Sciatic nerve (tissue), 2 donors: ENCODE measurements around the gene CITED2. TPM values are rescaled to one million over a fixed set of nuclear protein-coding genes. Genes with fewer than 3 reads are reported as not detected.
A peak's percentile ranks its signal among the peaks of the same experiment; 100 is the strongest.
"Not testable (repeated sequence)": the region's sequence is repeated elsewhere in the genome, so short reads cannot be mapped to it uniquely, and the experiment has no call there.

ENCODE experiments used
- ATAC-seq: fragments of 200-7000 bp; cut with Tn5 transposase; one replicate; pipeline ENCODE4 v1.9.1; 2020; ENCODE audit warnings: mild to moderate bottlenecking, moderate library complexity
- DNase-seq: peaks from one replicate; pipeline ENCODE4 v3.0.0-alpha.2; 2020; ENCODE audit warnings: low spot score
- intact Hi-C: fragments of 100-400 bp; cut with DNase I; formaldehyde crosslinking; loops from one replicate; pipeline ENCODE4 v1.14.2; 2022
- total RNA-seq: library from RNA; stranded (reverse); fragmentation: NEBNext Ultra II Directional; extraction: Animal tissue kit (Norgen Biotek cat#: 25700); gene quantifications from one replicate; pipeline ENCODE4 v1.2.1, GENCODE V29; 2021
- donor health status: DM: no; HTN: no; CAD: no.
- donor health status: DM: no; HTN: no; CAD: no.

Gene CITED2
- total RNA-seq, result 187 TPM

GRCh38 chr6:139374357-139375225 is at the start of gene CITED2:
CITED2 (minus strand) TSS chr6:139374648; CDS start chr6:139373944, 704 bp downstream.
- ATAC-seq, result peak; percentile 87
- peak; percentile 96 for DNase-seq
- intact Hi-C loops, result no loop called here

DNA sequence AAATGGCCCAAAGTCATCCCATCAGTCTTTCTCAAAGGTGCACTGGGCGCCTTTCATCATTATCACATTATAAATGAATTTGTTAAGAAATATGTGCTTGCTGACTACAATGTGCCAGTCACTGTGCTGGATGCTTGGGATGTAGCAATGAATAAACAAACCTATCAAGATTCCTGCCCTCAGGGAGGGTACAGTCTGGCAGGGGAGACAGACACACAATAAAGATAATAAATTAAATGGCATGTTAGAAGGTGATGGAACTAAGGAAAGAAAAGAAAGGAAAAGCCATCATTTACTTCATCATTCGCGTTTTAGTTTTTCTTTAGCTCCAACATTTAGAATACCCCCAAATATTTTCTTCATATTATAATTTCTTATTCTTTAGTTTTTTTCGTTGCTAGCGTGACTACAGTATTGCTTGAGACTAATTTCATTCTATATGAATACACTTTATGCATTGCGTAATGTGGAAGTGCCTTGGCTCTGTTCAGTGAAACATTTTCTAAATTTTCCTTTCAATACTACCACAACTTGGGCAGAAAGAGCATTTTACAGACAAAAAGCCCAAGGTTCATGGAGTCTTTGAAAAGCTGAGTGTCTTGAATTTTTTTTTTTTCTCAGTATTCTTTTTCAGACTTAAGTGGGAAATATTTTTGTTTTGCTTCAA is 48.7 kb upstream of the CITED2 start:
- DNase-seq (no peak), ATAC-seq (no peak)
- intact Hi-C loops, result no loop called here

DNA sequence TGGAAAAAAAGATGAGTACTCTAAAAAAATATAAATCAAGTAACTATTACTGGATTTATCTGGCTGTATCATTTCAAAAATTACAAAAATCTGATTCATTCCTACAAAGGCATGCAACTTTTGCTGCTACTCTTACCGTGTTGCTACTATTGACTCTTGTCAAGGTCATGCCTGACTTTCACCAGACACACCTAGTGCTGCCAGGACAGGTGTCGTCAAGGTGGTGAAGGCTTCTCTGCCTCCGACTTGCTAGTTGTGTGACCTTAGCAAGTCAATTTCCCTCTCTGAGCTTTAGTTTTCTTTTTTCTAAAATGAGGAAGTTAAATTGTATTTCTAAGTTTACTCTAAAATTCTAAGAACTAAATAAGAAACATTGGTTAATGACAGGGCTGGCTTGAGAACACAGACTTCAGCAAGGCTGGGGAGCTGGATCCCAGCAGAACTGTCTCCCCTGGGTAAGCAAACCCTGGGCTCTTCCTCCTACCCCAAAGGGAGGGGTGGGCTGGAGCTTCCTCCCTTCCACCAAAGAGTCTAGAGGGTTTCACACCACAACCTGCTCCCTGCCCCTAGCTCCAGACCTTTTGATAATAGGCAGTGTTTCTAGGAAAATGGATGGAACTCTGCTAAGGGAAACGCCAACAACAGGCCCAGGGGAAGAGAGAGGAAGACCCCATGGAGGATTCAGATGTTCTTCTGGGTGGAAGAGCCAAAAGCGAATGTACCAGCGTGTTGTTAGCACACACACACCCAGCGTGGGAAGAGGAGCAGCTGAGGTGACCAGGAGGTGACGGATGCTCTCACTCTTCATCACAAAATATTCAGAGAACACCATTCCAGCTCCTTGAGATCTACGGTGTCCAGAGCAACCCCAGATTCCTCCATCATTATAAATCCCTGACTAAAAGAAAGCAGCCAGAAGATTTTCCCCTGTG is 47.9 kb upstream of the CITED2 start:
- intact Hi-C loops, result no loop called here
- ATAC-seq, result no peak
- no peak for DNase-seq

GRCh38 chr6:139418481-139419132 is 44.2 kb upstream of the CITED2 start:
- ATAC-seq (no peak), DNase-seq (no peak)
- intact Hi-C loops, result no loop called here

- DNase-seq (no peak), ATAC-seq (no peak)
- intact Hi-C loops, result no loop called here
These were observed 41.7 kb upstream of the CITED2 start for GRCh38 chr6:139416146-139416545.

DNA sequence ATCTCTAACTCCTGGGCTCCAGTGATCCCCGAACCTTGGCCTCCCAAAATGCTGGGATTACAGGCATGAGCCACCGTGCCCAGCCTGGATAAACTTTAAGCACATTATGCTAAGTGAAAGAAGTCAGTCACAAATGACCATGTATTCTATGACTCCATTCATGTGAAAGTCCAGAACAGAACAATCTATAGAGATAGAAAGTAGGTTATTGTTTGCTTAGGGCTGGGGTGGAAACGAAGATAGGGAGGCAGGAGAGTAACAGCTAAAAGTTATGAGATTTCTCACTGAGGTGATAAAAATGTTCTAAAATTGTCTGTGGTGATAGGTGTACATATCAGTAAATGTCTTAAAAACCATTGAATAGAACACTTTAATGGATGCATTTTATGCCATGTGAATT is 40.9 kb upstream of the CITED2 start:
- intact Hi-C loops, result no loop called here
- no peak for DNase-seq

DNA sequence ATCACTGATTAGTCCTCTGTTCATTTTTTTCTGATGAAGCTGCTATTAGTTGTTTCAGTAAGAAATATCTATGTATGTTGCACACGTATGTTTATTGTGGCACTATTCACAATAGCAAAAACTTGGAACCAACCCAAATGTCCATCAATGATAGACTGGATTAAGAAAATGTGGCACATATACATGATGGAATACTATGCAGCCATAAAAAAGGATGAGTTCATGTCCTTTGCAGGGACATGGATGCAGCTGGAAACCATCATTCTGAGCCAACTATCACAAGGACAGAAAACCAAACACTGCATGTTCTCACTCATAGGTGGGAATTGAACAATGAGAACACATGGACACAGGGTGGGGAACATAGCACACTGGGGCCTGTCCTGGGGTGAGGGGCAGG is 37.7 kb upstream of the CITED2 start:
- intact Hi-C loops, DNase-seq, ATAC-seq: not testable (repeated sequence)

More for the DNA sequence above, 40.9 kb upstream of the CITED2 start:
- no peak for ATAC-seq

GRCh38 chr6:139409026-139409425 is 34.6 kb upstream of the CITED2 start:
- DNase-seq (no peak), ATAC-seq (peak; percentile 65)
- intact Hi-C loops, result no loop called here

DNA sequence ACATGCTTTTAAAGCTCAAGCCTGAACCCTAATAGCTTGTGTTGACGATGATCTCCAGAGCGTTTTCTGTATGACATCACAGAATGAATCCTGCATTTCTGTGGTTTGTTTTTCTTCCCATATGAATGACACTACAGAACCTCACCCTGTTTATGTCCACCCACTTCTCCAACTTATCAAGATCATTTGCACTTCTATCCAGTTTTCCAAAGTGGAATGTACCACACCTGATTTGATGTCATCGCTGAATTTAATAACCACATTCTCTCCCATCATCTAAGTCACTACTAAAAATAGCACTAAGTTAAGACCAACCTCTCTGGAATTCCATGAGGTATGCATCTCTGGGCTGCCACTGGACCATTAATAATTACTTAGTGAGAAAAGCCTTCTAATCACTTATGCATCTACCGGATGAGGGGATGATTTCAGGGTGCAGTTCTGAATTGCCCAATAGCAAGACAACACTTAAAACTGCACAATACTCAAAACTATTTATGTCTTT is 33.3 kb upstream of the CITED2 start:
- ATAC-seq (peak; percentile 70), DNase-seq (no peak)
- intact Hi-C loops, result no loop called here

DNA sequence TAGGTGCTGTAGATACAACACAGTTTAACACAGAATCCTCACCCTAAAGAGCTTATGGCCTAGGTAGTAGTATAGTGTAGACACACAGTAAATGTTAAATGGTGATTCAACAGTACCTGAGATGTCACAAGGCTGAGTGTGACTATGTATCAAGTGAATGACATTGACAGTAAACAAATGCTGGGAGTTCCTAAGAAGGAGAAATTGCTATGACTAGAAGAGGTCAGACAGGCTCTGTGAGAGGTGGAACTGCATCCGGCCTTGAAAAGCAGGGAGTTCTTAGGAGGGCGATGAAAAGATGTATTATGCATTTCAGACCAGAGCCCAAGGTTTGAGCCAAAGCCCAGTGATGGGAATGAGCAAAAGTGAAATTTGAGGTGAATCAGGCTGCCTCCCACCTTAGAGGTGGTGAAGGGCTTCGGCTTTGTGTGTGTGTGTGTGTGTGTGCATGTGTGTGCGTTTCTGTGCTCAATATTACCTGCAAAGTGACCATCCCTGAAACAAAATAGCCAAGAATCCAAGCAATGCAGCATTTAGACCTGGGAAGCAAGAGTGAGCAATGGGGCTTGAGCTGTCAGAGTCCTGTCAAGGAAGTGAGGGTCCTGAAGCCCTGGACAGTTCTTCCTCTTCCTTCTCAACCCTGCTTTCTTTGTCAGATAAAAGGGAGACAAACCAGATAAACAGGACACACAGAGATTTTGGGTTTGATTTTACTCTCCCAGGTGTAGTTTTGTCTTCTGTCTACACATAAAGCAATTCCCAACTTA is 32.3 kb upstream of the CITED2 start:
- no peak for DNase-seq
- ATAC-seq, result no peak
- intact Hi-C loops, result no loop called here

DNA sequence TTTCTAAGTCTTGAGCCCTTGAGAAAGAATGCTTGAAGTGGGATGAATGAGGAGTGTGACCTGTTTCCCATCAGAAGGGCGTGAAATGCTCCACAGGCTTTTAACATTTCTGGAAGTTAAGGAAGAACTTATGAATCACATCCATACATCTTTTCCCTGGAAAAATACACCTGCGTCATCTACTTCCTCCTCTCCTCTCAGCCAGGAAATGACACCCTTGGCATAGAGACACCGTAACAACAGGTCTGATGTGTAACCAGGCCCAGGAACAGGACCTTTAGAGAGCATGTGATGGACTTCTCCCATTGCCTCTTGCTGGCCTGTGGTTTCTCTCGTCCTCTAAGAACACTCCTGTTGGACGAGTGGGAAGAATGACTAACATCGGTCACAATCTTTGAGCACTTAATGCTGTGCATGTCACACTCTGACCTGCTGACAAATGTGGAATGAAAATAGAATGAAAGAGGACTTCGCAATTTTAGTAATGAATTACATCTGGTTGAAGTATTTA is 28.5 kb upstream of the CITED2 start:
- peak; percentile 81 for ATAC-seq
- DNase-seq, result no peak
- intact Hi-C loops, result no loop called here

DNA sequence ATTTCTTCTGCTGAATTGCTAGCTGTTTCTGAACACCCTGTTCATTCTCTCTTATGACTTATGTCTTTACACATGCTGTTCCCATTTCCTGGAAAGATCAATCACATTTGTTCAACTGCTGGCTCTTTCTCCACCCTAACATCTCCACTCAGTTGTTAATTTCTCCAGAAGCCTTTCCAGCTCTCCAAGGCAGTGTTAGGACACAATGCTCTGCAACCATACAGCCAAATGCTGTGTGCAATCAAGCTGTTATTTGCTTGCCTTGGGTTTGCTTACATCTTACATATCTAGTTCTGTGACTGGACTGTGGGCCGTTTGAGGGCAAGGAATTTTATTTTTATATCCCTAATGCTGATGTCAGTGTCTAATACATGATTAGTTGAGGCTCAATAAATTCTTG is 24.2 kb upstream of the CITED2 start:
- DNase-seq, result no peak
- intact Hi-C loops, result no loop called here

DNA sequence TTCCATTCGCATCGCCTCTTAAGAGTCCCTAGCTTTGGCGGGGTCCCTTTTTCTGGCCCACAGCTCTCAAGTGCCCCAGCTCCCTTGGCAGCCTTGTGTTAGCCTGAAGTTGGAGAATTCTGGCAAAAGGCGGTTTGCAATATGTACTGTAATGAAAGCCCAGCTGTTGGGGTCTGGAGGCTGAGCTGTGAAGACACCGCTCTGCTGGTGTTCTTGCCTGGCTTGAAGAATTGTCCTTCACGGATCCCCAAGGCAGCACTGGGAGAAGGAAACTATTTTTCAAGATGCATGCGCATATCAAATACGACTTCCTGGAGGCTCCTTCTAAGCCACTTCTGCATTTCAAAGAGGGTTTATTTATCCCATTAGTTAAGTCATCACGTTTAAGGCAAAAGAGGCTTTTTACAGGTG is 21.4 kb upstream of the CITED2 start:
- intact Hi-C loops, result no loop called here
- no peak for DNase-seq
- no peak for ATAC-seq

More for the DNA sequence above, 24.2 kb upstream of the CITED2 start:
- peak; percentile 11 for ATAC-seq

DNA sequence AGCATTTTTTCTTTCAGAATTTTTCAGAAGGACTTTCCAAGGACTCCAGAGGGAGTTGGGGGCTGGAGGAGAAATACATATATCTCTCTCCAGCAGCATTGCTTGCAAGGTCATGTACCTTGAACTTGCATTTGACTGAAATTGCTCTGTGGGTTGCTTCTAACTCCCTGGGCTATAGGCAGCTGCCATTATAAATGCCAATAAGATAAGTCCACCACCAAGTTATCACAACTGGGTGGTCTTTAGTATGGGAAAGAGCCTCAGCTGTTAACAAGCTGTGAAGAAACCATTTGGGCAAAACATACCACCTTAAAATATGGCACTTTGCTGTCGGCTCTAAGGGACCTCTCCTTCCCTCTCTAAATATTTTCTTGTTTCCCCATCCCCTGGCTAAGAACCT is 20.9 kb upstream of the CITED2 start:
- ATAC-seq, result no peak
- intact Hi-C loops, result no loop called here
- DNase-seq, result no peak

DNA sequence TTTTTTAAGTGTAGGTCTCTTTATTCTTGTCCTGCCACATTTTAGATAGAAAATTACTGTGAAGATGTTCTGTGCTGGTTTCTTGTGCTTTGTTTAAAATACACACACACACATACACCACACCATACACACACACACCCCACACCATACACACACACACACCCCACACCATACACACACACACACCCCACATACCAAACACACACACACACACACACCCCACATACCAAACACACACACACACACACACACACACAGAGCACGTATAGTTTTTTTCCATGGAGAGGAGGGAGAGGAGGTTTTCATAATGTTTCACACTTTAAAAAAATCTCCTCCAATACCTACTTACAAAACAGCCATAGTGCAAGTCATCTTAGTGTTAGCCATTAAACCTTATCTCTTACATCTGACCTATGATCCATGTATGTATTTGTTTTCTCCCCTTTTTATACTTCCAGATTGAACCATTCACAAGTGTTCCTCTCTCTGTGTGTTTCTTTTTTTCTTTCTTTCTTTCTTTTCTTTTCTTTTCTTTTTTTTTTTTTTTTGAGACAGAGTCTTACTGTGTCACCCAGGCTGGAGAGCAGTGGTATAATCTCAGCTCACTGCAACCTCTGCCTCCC is 19.7 kb upstream of the CITED2 start:
- ATAC-seq, result no peak
- intact Hi-C loops, result no loop called here

GRCh38 chr6:139392794-139393193 is 18.3 kb upstream of the CITED2 start:
- no peak for DNase-seq
- intact Hi-C loops, result no loop called here
- no peak for ATAC-seq

More for the DNA sequence above, 19.7 kb upstream of the CITED2 start:
- no peak for DNase-seq

- DNase-seq, result no peak
- intact Hi-C loops, result no loop called here
- ATAC-seq, result no peak
These were observed 17.3 kb upstream of the CITED2 start for GRCh38 chr6:139391709-139392108.
